ENCODE data around the gene ZNF592.

The ZNF592 gene

DNA sequence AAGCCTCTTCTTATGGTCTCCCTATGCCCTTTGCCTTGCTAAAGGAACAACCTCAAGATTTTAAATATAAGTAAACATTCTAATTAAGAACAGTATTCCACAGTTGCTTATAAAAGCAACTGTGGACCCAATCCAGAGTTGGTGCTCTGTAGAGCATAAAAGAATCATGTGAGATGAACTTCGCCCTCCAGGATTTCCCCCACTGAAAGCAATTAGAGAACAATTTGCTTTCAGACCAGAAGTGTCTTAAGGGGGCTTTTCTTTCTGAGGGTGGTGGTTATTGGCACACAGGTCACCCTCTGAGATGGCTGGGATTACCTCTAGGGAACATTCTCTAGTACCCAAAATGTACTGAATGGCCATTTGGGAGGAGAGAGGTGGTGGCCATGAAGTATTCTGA, 10.6 kb downstream of the ZNF592 start:
- no peaks in the 10 kb centered on the region for H3K9me3 Mint-ChIP-seq (ENCODE audit: low read depth)
- H3K4me3 Mint-ChIP-seq, result peak overlapping the region; percentile 22
- H3K27me3 Mint-ChIP-seq, result no peaks in the 10 kb centered on the region
- peak overlapping the region; percentile 92 for H3K27ac Mint-ChIP-seq
- peaks cover 26% of the 10 kb centered on the region for H3K4me1 Mint-ChIP-seq (ENCODE audit: low read depth)
- no peaks in the 10 kb centered on the region for H3K36me3 Mint-ChIP-seq

DNA sequence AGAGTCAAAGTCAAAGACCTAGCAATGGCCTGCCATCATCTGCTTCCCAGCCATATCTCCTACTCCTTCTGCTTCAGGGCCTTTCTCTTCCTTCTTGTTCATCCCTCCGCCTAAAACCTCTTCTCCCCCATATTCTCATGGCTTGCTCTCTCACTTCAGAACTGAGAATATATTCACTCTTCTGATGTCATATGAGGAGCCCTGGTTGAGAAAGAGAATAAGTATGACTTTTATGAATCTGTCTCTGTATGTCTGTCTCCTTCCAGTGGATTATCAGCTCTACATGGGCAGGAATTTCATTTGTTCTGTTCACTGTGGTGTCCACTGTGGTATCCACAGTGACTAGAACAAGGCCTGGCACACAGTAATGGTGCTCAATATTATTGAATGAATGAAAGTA, 11.8 kb downstream of the ZNF592 start:
- Mint-ChIP-seq H3K9me3 (ENCODE audit: low read depth) (no peaks in the 10 kb centered on the region), H3K4me3 (no peak overlapping the region), H3K27ac (no peak overlapping the region), H3K4me1 (ENCODE audit: low read depth) (peaks cover 31% of the 10 kb centered on the region), H3K36me3 (peaks cover 3% of the 10 kb centered on the region), H3K27me3 (no peaks in the 10 kb centered on the region)

DNA sequence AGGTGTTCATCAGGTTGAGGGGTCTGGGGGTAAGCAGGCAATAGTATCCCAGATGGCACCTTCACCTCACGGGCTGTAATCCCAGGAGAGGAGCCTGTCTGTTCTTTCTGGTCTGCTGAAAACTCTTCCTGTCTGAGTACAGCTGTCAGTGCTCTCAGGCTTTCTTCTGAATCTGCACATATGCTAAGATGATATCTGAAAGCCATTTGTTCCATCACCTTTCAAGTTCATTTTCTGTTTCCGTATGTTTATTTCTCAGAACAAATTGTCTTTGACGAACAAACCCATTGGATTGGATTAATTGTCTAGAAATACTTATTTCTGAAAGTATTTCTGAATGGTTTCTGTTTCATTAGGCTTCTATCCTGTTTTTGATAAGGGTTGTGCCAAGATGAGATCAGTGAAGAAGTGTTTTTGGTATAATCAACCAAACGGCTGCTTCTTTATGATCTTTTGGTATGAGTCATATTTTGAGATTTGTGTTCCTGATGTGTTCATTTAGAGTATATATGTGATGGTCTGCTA, 13.3 kb downstream of the ZNF592 start:
- H3K27me3 Mint-ChIP-seq, result no peaks in the 10 kb centered on the region

DNA sequence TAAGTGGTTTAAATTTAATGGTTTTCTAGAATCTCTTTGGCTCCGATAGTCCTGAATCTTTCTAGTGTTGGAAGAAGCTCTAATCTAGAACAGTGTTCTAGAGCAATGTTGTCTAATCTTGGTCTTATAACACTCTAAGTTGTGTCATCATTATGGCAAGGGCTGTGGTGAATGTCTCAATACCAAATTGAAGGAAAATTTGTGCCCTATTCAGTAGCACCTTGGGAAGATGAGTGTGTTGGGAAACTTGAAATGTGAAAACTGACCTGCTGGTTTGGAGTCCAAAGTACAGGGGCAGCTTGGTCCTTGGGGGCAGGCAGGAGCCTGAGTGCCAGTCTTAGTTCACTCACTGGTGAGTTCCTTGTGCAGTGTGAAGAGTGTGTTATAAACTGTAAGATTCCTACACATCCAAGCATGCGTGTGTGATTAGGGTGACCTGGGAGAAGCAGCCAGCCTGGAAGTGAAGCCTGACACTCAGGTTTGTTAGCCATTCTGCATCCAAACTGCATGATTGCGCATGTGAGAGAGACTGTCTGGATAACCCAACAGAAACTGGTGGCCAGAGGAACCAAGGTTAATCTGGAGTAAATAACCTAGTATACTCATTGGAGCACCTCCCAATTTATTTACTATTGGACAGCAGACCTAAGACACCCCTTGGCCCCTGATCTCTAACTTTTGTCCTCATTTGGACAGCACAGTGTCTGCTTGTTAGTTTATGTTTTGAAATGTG, 14.6 kb downstream of the ZNF592 start:
- Mint-ChIP-seq H3K36me3 (peaks cover 4% of the 10 kb centered on the region), H3K27me3 (no peaks in the 10 kb centered on the region), H3K4me3 (no peak overlapping the region), H3K4me1 (ENCODE audit: low read depth) (peaks cover 19% of the 10 kb centered on the region), H3K9me3 (ENCODE audit: low read depth) (no peaks in the 10 kb centered on the region), H3K27ac (no peak overlapping the region)

More for the DNA sequence above, 13.3 kb downstream of the ZNF592 start:
- Mint-ChIP-seq H3K4me1 (ENCODE audit: low read depth) (peaks cover 21% of the 10 kb centered on the region), H3K9me3 (ENCODE audit: low read depth) (no peaks in the 10 kb centered on the region), H3K36me3 (peaks cover 4% of the 10 kb centered on the region), H3K4me3 (no peak overlapping the region), H3K27ac (no peak overlapping the region)

DNA sequence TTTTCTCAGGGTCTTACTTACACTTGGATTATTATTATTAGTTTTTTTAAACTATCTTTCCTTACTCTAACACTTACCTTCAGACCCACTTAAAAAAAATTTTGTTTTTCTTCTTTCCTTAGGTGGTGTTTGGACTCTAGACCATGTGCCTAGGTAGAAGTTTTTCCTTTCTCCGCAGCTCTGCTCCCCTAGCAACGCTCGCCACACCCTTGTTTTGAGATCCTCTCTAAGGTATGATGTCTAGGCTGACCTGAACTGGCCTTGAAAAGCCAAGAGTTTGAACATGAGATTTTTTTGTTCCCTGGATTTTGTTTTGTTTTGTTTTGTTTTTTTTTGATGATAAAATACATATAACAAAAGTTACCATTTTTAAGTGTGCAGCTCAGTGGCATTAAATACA, 16.2 kb downstream of the ZNF592 start:
- peaks cover 8% of the 10 kb centered on the region for H3K36me3 Mint-ChIP-seq
- H3K4me3 Mint-ChIP-seq, result no peak overlapping the region
- H3K27me3 Mint-ChIP-seq, result no peaks in the 10 kb centered on the region
- peak overlapping the region; percentile 80 for H3K27ac Mint-ChIP-seq
- H3K9me3 Mint-ChIP-seq (ENCODE audit: low read depth), result no peaks in the 10 kb centered on the region
- peaks cover 23% of the 10 kb centered on the region for H3K4me1 Mint-ChIP-seq (ENCODE audit: low read depth)

DNA sequence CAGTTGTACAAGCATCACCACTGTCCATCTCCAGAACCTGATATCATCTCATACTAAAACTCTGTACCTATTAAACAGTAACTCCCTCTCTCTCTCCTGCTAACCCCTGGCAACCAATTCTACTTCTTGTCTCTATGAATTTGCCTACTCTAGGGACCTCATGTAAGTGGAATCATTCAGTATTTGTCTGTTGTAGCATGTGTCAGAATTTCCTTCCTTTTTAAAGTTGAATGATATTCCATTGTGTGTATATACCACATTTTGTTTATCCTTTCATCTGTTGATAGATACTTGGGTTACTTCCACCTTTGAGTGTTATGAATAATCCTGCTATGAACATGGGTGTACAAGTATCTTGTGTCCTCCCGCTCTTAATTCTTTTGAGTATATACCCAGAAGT, 16.6 kb downstream of the ZNF592 start:
- no peak overlapping the region for H3K4me3 Mint-ChIP-seq
- no peaks in the 10 kb centered on the region for H3K9me3 Mint-ChIP-seq (ENCODE audit: low read depth)
- peaks cover 10% of the 10 kb centered on the region for H3K36me3 Mint-ChIP-seq
- H3K27ac Mint-ChIP-seq, result peak overlapping the region; percentile 80
- peaks cover 25% of the 10 kb centered on the region for H3K4me1 Mint-ChIP-seq (ENCODE audit: low read depth)
- H3K27me3 Mint-ChIP-seq, result no peaks in the 10 kb centered on the region

DNA sequence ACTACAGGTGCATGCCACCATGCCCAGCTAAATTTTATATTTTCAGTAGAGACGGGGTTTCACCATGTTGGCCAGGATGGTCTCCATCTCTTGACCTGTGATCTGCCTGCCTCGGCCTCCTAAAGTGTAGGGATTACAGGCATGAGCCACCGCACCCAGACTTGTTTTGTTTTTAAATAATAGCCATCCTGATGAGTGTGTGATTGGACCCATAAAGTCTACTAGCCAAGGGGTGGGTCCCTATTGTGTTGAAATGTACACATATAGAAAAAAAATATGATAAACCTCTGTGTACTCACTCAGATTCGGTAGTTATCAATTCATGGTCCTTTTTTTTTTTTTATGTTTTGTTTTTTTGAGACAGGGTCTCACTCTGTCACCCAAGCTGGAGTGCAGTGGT, 17.3 kb downstream of the ZNF592 start:
- H3K4me3 Mint-ChIP-seq, result no peak overlapping the region
- no peaks in the 10 kb centered on the region for H3K27me3 Mint-ChIP-seq
- H3K4me1 Mint-ChIP-seq (ENCODE audit: low read depth), result peaks cover 28% of the 10 kb centered on the region
- no peak overlapping the region for H3K27ac Mint-ChIP-seq
- no peaks in the 10 kb centered on the region for H3K9me3 Mint-ChIP-seq (ENCODE audit: low read depth)
- H3K36me3 Mint-ChIP-seq, result peaks cover 10% of the 10 kb centered on the region

DNA sequence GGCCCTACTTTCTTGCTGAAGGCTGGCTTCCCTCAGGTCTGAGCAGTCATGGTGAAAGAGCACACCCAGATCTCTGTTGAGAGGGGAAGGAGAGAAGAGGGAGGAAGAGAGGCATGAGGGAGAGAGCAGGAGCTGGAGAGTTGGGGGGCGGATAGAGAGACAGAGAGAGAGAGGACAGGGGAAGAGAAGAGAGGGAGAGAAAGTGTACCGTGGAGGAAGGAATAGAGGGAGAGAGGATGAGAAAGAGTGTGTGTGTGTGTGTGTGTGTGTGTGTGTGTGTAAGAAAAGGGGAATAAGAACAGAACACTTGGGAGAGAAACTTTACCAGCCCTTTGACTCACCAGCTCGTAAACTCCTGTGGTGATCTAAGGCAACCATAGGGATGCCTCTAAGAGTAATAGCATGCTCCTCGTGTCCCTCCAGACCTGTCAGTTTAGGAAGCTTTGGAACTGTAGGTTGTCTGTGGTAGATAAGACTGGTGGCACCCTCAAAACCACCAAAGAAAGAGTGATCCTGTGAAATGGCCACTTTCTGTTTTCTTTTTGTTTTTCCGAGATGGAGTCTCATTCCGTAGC, 18.2 kb downstream of the ZNF592 start:
- Mint-ChIP-seq H3K27ac (no peak overlapping the region), H3K4me3 (no peak overlapping the region), H3K4me1 (ENCODE audit: low read depth) (peaks cover 36% of the 10 kb centered on the region), H3K27me3 (no peaks in the 10 kb centered on the region), H3K9me3 (ENCODE audit: low read depth) (no peaks in the 10 kb centered on the region), H3K36me3 (peaks cover 12% of the 10 kb centered on the region)

DNA sequence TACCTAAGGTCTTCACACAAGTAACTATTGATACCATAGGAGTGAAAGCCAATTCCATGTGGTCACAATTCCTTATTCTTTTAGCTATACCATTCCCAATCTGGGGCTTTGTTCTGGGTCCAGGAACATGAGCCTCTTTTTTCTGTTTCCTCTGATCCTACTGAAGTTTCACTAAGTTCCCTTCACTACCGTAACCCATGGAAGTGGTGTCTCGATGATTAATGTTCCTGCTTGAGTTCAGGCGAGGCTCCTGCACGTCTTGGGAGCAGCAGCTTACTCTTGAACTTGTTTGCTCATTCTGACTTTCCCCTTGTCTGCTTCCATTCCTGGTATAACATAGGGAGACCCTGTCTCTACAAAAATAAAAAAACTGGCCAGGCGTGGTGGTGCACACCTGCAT, 23.6 kb downstream of the ZNF592 start:
- H3K27ac Mint-ChIP-seq, result peak overlapping the region; percentile 55
- peaks cover 10% of the 10 kb centered on the region for H3K36me3 Mint-ChIP-seq
- no peaks in the 10 kb centered on the region for H3K9me3 Mint-ChIP-seq (ENCODE audit: low read depth)
- no peaks in the 10 kb centered on the region for H3K27me3 Mint-ChIP-seq
- H3K4me3 Mint-ChIP-seq, result no peak overlapping the region
- peaks cover 39% of the 10 kb centered on the region for H3K4me1 Mint-ChIP-seq (ENCODE audit: low read depth)

DNA sequence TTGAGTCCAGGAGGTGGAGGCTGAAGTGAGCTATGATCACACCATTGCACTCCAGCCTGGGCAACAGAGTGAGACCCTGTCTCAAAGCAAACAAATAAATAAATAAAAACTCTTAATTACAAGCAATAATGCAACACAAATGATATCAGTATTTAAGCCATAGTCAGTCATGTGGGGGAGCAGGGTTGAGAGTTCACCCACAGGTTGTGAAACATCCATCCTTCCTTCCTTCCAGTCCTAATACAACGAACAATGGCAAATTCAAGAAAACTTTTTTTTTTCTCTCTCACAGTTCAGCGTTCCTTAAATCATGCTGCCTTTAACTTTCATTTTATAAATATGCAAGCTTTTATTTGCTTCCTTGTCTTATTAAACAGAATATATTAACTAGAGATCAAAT, 24.1 kb downstream of the ZNF592 start:
- no peaks in the 10 kb centered on the region for H3K27me3 Mint-ChIP-seq
- no peak overlapping the region for H3K4me3 Mint-ChIP-seq
- H3K9me3 Mint-ChIP-seq (ENCODE audit: low read depth), result no peaks in the 10 kb centered on the region
- H3K36me3 Mint-ChIP-seq, result peaks cover 10% of the 10 kb centered on the region
- H3K27ac Mint-ChIP-seq, result no peak overlapping the region
- H3K4me1 Mint-ChIP-seq (ENCODE audit: low read depth), result peaks cover 39% of the 10 kb centered on the region

DNA sequence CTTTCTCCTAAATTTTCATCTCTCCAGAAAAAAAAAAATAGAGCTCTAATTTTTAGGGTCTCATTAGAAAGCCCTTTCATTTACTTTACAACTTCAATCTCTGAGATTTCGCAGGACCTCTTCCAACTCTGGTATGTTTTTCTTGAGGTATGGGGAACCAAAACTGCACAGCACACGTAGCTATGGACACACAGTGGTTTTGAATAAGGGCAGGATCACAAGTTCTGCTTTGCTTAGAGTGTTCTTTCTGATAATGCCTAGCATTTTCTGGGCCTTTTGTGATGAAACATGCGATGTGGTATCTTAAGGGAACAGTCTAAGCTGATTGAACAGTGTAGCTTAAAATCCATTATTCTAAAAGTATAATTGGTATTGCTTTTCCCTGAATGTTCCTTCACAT, 25.3 kb downstream of the ZNF592 start:
- H3K36me3 Mint-ChIP-seq, result peaks cover 10% of the 10 kb centered on the region
- H3K4me3 Mint-ChIP-seq, result no peak overlapping the region
- no peaks in the 10 kb centered on the region for H3K27me3 Mint-ChIP-seq
- peaks cover 40% of the 10 kb centered on the region for H3K4me1 Mint-ChIP-seq (ENCODE audit: low read depth)
- H3K27ac Mint-ChIP-seq, result no peak overlapping the region
- H3K9me3 Mint-ChIP-seq (ENCODE audit: low read depth), result no peaks in the 10 kb centered on the region

DNA sequence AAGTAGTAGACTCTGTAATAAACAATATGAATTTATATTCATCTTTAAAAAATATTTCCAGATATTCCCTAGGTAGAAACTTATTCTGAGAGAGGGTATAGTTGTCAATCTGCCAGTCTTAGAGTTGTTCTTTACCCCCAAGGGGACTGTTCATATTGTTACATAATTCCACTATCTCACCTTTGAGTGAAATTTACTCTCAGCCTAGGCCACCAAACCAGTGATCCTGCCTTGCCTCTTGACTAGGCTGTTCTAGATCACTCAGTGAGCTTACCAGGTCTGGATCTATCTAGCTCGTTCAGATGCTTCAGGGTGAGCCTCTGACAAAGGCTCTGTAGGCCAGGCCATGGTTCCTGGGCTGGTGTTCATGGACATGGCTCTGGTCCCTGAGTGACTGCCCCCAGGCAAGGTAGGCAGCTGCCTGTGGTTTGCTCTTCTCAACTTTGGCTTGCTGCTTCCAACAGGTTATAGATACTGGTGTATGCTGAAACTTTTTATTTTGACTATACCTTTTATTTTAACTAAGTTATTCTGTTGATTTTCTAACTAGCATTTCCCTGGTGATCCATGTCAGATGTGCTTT, 27.6 kb downstream of the ZNF592 start:
- Mint-ChIP-seq H3K9me3 (ENCODE audit: low read depth) (no peaks in the 10 kb centered on the region), H3K36me3 (peaks cover 3% of the 10 kb centered on the region), H3K4me3 (no peak overlapping the region), H3K27ac (no peak overlapping the region), H3K27me3 (no peaks in the 10 kb centered on the region), H3K4me1 (ENCODE audit: low read depth) (peaks cover 28% of the 10 kb centered on the region)

DNA sequence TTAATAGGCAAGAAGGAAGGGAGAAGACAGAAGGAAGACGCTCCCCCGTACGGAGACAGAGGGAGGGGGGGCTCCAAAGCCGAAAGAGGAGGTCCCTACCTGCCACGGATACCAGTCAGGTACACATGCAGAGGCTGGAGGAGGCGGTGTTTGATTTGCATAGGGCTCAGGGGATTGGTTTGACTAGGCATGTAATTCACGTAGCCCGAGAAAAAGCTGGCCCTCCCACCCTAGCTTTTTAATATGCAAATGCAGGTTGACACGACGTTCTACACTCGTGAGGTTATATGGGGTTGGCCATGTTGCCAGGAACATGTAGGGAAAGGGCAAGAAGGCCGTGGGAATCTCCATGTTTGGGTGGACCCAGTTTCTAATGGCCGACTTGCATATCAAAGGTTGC, 29.8 kb downstream of the ZNF592 start:
- Mint-ChIP-seq H3K27me3 (no peaks in the 10 kb centered on the region), H3K27ac (peak overlapping the region; percentile 37), H3K9me3 (ENCODE audit: low read depth) (no peaks in the 10 kb centered on the region), H3K36me3 (peaks cover 2% of the 10 kb centered on the region), H3K4me3 (no peak overlapping the region), H3K4me1 (ENCODE audit: low read depth) (peaks cover 13% of the 10 kb centered on the region)

DNA sequence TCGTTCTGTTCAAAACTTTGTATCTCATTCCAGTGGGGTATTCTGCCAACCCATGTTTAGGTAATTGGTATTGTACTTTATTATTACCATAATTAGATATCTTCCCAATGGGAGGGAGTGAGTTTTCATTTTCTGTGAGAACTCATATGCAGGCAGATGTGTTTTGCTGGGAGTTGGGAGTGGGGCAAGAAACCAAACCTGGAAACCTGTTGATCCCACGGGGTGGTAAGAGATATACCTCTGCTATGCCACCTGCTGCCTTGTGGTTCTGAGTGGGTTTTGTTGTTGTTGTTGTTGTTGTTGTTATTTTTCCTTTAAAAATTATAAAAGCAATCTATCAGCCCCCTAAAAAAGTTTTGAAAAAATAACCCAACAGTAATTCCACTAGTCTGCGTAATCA, 32.1 kb downstream of the ZNF592 start:
- Mint-ChIP-seq H3K27me3 (no peaks in the 10 kb centered on the region), H3K4me3 (no peak overlapping the region), H3K27ac (no peak overlapping the region), H3K4me1 (ENCODE audit: low read depth) (peaks cover 16% of the 10 kb centered on the region), H3K9me3 (ENCODE audit: low read depth) (no peaks in the 10 kb centered on the region), H3K36me3 (peaks cover 2% of the 10 kb centered on the region)

DNA sequence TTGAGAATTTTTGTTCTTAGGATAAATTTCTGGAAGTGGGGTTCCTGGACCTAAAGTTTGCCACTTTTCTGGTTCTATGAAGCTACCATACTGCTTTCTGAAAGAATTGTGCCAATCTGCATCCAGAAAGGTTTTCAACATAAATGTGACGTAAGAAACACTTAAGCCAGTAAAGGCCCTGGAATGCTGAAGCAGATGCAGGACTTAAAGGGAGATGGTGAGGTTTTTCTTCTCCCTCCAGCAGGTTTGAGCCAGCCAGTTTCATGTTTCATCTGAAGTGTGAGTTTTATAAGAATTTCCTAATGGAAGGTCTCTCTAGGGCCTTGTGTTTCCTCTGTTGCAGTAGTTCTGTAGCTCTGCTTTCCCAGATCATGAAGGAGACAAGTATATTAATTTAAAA, 33.1 kb downstream of the ZNF592 start:
- Mint-ChIP-seq H3K9me3 (ENCODE audit: low read depth) (no peaks in the 10 kb centered on the region), H3K27ac (no peak overlapping the region)

More for the DNA sequence above, 33.1 kb downstream of the ZNF592 start:
- H3K36me3 Mint-ChIP-seq, result peaks cover 2% of the 10 kb centered on the region
- no peaks in the 10 kb centered on the region for H3K27me3 Mint-ChIP-seq
- peaks cover 22% of the 10 kb centered on the region for H3K4me1 Mint-ChIP-seq (ENCODE audit: low read depth)
- no peak overlapping the region for H3K4me3 Mint-ChIP-seq

All from activated naive CD8-positive, alpha-beta T cell (primary cell).